DND-41 (cell line): ENCODE data around the gene LIF.

ENCODE experiments used
- ATAC-seq: fragments of 200-7000 bp; cut with Tn5 transposase; 3 replicates; pipeline ENCODE4 v1.9.1; 2021; ENCODE audit warnings: low read depth; ENCODE audit not compliant: insufficient read depth
- DNase-seq: peaks from one replicate; pipeline ENCODE4 v3.0.0-alpha.2; 2020
- H2AFZ ChIP-seq: 2 replicates; pipeline ENCODE4 v1.6.0; 2012; ENCODE audit warnings: low read depth, low read length
- H3K27ac ChIP-seq: 2 replicates; pipeline ENCODE4 v1.5.1; 2012; ENCODE audit warnings: low read length, inconsistent platforms
- H3K27me3 ChIP-seq: fragments of 200-600 bp; sonication (generic); 2 replicates; pipeline ENCODE4 v1.6.0; 2012; ENCODE audit warnings: low read length, mild to moderate bottlenecking, inconsistent platforms; ENCODE audit not compliant: insufficient read depth, poor library complexity
- H3K36me3 ChIP-seq: 2 replicates; pipeline ENCODE4 v1.5.1; 2012; ENCODE audit warnings: low read length, inconsistent platforms; ENCODE audit not compliant: insufficient read depth
- H3K4me1 ChIP-seq: 2 replicates; pipeline ENCODE4 v1.5.1; 2012; ENCODE audit warnings: mild to moderate bottlenecking, low read length; ENCODE audit not compliant: insufficient read depth
- H3K4me2 ChIP-seq: 2 replicates; pipeline ENCODE4 v1.6.0; 2012; ENCODE audit warnings: mild to moderate bottlenecking, moderate library complexity, low read length, inconsistent platforms; ENCODE audit not compliant: insufficient read depth
- H3K4me3 ChIP-seq, 2 experiments: fragments of 200-600 bp in 1 of 2; shearing (Covaris generic) in 1 of 2; 2 replicates each; pipeline ENCODE4 v1.5.1; 2012 to 2016; ENCODE audit warnings: inconsistent platforms in 2 of 2, low read length in 2 of 2, mild to moderate bottlenecking in 2 of 2, low read depth in 1 of 2, moderate library complexity in 1 of 2
- H3K79me2 ChIP-seq: 2 replicates; pipeline ENCODE4 v1.6.0; 2012; ENCODE audit warnings: low read length, inconsistent platforms; ENCODE audit not compliant: insufficient read depth
- H3K9ac ChIP-seq: 2 replicates; pipeline ENCODE4 v1.6.0; 2012; ENCODE audit warnings: low read depth, mild to moderate bottlenecking, inconsistent platforms, low read length, moderate library complexity
- H3K9me3 ChIP-seq: 2 replicates; pipeline ENCODE4 v1.5.1; 2012; ENCODE audit warnings: low read length, moderate library complexity, mild to moderate bottlenecking, inconsistent platforms; ENCODE audit not compliant: insufficient read depth, severe bottlenecking
- H4K20me1 ChIP-seq: 2 replicates; pipeline ENCODE4 v1.6.0; 2012; ENCODE audit warnings: low read length; ENCODE audit not compliant: insufficient read depth
- CTCF ChIP-seq: IDR thresholded peaks from 2 replicates; pipeline ENCODE4 v1.5.1; 2012; ENCODE audit warnings: borderline replicate concordance, low read length, moderate library complexity, mild to moderate bottlenecking; ENCODE audit not compliant: poor library complexity, severe bottlenecking; ENCODE audit errors: extremely low read depth
- EZH2 ChIP-seq: IDR thresholded peaks from 3 replicates; pipeline ENCODE4 v1.6.1; 2012; ENCODE audit warnings: borderline replicate concordance, low read depth, mild to moderate bottlenecking, moderate library complexity, low read length, inconsistent platforms; ENCODE audit not compliant: severe bottlenecking

The LIF gene

GRCh38 chr22:30287648-30288418 is 41.3 kb upstream of the LIF start:
- DNase-seq (peak; percentile 92), ATAC-seq (peak; percentile 23)
- Histone ChIP-seq H3K79me2 (peaks cover 54% of the 10 kb centered on the region), H4K20me1 (peaks cover 6% of the 10 kb centered on the region), H3K9me3 (no peaks in the 10 kb centered on the region), H3K36me3 (peaks cover 60% of the 10 kb centered on the region), H3K9ac (peak overlapping the region; percentile 83), H2AFZ (no peak overlapping the region), H3K4me2 (peak overlapping the region; percentile 90), H3K27me3 (no peaks in the 10 kb centered on the region), H3K4me1 (peaks cover 93% of the 10 kb centered on the region), H3K4me3 (peak overlapping the region; percentile 67 to 89; a peak in 3 of 4 replicates), H3K27ac (peak overlapping the region; percentile 94)
- TF ChIP-seq EZH2 (no peak), CTCF (peak; percentile 87)

GRCh38 chr22:30286813-30287647 is 40.5 kb upstream of the LIF start:
- Histone ChIP-seq H3K4me1 (peaks cover 97% of the 10 kb centered on the region), H3K9me3 (no peaks in the 10 kb centered on the region), H3K27ac (peak overlapping the region; percentile 94), H3K27me3 (no peaks in the 10 kb centered on the region), H2AFZ (no peak overlapping the region), H3K4me3 (peak overlapping the region in 1 of 2 experiments; percentile 22; a peak in 2 of 4 replicates), H3K4me2 (peak overlapping the region; percentile 90), H3K79me2 (peaks cover 55% of the 10 kb centered on the region), H3K36me3 (peaks cover 52% of the 10 kb centered on the region), H3K9ac (peak overlapping the region; percentile 24; the same call in 1 of the 2 replicates), H4K20me1 (peaks cover 6% of the 10 kb centered on the region)
- TF ChIP-seq CTCF: peak; percentile 92
- TF ChIP-seq EZH2: no peak
- DNase-seq: peak; percentile 86
- ATAC-seq: peak; percentile 20; the same call in 2 of the 3 replicates

GRCh38 chr22:30286331-30286730 is 39.8 kb upstream of the LIF start:
- Histone ChIP-seq H3K27ac (peak overlapping the region; percentile 94), H2AFZ (no peak overlapping the region), H3K27me3 (no peaks in the 10 kb centered on the region), H3K9ac (peak overlapping the region; percentile 24; the same call in 1 of the 2 replicates), H3K36me3 (peaks cover 45% of the 10 kb centered on the region), H3K4me1 (peaks cover 93% of the 10 kb centered on the region), H3K9me3 (no peaks in the 10 kb centered on the region), H3K4me3 (peak overlapping the region in 1 of 2 experiments; percentile 21; a peak in 2 of 4 replicates), H3K79me2 (peaks cover 55% of the 10 kb centered on the region), H3K4me2 (peak overlapping the region; percentile 90), H4K20me1 (peaks cover 6% of the 10 kb centered on the region)
- TF ChIP-seq CTCF (no peak), EZH2 (no peak)
- no peak for ATAC-seq
- no peak for DNase-seq
